ENCODE data around the gene AADACL4.
"Not testable (repeated sequence)": the region's sequence is repeated elsewhere in the genome, so short reads cannot be mapped to it uniquely, and the experiment has no call there.

Gene AADACL4

DNA sequence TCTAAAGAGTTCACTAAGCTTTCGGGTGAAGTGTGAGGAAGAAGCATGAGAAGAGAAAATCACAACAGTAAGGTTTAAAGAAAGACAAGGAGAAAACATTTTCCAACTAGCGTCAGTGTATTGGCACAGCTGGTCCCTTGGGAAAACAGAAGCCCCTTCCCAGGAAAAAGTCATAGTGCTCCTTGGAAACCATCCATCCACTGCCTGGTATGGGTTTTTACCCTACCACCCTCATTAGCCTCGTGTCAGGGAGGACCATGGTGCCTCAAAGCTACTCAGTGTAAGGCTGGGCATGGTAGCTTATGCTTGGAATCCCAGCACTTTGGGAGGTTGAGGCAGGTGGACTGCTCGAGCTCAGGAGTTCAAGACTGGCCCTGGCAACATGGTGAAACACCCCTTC, 12.7 kb downstream of the AADACL4 start:
- FAIRE-seq (no peak), DNase-seq (ENCODE audit: insufficient read length, low spot score) (no peak)

DNA sequence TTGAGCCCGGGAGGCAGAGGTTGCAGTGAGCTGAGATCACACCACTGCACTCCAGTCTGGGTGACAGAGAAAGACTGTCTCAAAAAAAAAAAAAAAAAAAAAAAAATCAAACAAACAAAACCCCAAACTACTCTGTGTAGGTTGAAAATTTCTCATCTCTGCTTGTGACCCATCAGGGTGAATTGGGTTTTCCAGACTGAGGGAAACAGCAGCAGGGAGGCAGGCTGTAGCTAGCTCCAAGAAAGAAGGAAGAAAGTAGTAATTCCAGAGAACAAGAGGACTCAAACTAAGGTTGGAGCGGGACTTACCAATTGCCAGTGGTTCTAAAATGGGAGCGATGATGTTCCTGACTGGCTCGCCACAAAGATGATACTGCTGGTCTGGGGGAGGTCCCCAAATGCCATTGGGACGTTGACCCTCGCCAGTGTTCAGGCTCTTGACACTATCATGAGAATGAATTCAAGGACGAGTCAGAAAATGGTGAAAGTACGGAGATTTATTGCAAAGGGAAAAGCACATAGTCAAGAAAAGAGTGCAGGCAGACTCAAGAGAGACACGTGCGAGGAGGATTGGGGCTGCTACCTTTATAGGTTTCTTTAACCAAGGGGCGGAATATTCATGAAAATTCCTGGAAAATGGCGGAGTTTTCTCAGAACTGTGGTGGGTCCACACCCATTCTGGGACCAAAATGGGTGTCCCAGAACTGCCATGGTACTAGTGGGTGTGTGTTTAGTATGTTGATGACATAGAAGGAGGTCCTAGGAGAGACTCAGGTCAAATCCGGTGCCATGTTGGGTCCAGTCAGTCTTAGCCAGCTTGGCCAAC, 13.4 kb downstream of the AADACL4 start:
- DNase-seq (ENCODE audit: insufficient read length, low spot score), result no peak
- FAIRE-seq, result no peak

DNA sequence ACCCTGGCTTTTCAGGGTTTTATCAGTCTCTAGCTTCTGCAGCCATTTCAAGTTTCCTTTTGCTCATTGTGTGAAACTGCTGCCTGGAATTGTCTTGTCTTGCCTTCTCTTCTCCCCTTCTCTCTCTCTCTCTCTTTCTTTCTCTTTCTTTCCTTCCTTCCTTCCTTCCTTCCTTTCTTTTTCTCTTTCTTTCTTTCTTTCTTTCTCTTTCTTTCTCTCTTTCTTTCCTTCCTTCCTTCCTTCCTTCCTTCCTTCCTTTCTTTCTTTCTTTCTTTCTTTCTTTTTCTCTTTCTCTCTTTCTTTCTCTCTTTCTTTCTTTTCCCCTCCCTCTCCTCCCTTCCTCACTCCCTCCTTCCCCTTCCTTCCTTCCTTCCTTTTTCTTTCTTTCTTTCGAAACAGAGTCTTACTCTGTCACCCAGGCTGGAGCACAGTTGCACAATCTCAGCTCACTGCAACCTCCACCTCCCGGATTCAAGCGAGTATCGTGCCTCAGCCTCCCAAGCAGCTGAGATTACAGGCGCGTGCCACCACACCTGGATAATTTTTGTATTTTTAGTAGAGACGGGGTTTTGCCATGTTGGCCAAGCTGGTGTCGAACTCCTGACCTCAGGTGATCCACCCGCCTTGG, 14.1 kb downstream of the AADACL4 start:
- DNase-seq (ENCODE audit: insufficient read length, low spot score); FAIRE-seq: not testable (repeated sequence)

DNA sequence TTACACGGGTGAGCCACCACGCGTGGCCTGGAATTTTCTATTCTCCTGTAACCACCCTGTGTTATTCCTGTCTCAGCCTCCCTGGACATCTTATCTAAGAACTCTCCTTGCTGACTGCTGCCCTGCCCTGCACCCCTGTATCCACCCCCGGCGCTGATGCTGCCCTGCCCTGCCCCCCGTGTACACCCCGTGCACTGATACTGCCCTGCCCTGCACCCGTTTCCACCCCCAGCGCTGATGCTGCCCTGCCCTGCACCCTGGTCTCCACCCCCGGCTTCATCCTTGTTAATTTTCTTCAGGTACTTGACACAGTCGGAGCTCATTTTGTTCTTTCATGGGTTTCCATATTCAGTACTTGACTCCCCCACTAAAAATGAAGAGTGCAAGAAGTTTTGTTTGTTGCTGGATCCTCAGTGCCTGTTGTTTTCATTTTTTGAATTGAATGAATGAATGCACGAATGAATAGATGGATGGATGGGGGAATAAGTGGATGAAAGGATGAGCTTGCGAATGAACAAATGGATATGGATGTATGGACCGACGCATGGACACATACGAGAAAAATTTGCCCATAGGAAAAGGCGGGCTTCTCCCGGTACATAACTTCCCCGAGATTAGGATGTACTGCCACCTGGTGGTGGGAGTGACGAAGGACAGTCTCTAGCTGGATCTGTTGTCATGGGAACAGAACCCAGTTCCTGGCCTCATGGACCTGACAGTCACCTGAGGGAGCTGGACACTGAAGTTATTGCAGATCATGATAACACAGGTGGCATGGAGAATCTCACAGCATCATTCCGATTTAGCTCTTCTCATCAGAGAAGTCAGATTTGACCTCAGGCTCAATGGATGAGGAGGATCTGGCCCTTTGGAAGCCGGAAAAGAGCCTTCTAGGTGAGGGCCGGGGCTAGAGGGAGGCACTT, 14.9 kb downstream of the AADACL4 start:
- FAIRE-seq, result peak; percentile 96
- DNase-seq (ENCODE audit: insufficient read length, low spot score), result peak; percentile 92

DNA sequence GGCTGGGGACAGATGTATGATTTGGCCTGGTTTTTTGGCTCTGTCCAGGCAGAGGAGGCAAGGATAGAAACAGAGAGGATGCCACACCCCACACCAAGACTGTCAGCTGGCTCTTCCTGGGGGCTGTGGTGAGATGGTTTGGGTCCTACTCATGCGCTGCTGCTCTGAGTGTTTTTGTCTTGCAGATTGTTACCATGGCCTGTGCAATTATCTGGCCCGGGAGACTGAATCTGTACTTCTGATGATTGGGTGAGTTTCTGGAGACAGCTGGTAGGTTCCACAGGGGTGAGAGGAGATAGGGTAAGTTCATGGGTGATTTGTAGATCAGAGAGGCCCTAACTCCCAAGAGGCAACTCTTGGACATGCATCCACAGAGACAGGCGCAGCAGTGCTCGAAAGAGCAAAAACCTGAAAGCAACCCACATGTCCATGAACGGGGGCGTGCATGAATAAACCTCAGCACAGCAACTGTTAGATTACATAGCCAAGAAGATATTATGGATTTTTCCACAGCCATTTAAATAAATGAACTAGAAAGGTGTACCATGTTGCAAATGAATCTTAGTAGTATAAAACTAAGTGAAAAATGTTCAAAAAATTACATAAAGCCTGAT, 17.8 kb downstream of the AADACL4 start:
- DNase-seq (ENCODE audit: insufficient read length, low spot score) (no peak), FAIRE-seq (no peak)

DNA sequence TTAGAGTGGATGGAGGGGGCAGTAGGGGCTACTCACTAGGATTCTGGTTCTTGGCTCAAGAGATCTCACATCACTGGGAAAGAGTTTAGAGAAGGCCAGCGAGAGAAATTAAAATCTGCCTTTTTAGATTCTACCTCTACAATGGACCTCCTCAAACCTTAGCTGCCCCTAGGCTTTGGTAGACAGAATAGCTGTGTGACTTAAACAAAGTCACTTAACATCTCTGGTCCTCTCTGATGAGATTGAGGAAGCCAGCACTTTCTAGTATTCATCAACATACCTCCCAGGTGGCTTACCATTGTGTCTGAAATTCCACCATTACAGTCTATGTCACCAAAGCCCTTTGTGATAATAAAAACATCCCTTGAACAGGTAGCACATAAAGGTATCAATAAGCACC, 18.7 kb downstream of the AADACL4 start:
- DNase-seq (ENCODE audit: insufficient read length, low spot score), result no peak
- no peak for FAIRE-seq

DNA sequence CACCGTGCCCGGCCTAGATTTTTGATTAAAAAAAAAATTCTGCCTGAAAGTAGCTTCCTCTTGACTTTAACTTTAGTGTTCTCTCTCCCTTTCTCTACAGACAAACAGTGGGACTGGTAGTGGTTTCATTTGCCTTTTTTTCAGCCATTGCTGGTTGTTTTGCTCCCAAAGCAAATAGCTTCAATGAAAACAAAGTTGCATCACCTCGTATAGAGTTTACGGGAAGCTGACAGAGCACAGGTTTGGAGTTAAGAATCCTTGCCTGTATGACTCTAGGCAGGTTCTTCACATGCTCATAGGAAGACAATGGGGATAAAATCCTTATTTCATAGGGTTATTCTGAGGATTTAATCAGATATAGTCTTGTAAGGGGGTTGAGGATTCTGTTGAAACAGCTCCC, 21.6 kb downstream of the AADACL4 start:
- FAIRE-seq (no peak), DNase-seq (ENCODE audit: insufficient read length, low spot score) (no peak)

DNA sequence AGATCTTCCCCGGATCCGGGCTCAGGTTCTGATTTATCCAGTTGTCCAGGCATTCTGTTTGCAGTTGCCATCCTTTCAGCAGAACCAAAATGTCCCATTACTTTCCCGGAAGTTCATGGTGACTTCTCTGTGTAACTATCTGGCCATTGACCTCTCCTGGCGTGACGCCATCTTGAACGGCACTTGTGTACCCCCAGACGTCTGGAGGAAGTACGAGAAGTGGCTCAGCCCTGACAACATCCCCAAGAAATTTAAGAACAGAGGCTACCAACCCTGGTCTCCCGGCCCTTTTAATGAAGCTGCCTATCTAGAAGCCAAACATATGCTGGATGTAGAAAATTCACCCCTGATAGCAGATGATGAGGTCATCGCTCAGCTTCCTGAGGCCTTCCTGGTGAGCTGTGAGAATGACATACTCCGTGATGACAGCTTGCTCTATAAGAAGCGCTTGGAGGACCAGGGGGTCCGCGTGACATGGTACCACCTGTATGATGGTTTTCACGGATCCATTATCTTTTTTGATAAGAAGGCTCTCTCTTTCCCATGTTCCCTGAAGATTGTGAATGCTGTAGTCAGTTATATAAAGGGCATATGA, 22.4 kb downstream of the AADACL4 start:
- DNase-seq (ENCODE audit: insufficient read length, low spot score), result no peak
- FAIRE-seq, result no peak

DNA sequence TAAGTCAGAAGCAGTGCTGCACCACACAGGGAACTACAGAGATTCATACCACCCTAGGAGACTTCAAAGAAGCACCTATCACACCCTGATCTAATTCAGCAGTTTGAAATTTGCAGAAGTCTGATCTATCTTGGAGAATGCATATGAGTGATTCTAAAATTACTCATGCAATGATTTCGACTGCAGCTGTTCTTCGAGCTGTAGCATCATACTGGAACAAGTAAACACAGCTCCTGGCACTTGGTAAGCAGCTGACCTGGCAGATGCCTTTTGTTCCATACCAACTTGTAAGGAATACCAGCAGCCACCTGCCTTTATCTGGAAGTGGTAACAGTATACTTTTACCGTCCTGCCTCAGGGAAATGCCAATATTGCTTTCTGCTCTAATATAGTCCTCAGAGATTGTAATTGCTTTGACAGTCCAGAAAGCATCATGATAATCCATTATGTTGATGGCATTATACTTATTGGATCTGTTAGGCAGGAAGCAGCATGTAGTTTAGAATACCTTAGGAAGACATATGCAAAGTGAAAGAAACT, 25.7 kb downstream of the AADACL4 start:
- DNase-seq (ENCODE audit: insufficient read length, low spot score) (no peak), FAIRE-seq (no peak)

DNA sequence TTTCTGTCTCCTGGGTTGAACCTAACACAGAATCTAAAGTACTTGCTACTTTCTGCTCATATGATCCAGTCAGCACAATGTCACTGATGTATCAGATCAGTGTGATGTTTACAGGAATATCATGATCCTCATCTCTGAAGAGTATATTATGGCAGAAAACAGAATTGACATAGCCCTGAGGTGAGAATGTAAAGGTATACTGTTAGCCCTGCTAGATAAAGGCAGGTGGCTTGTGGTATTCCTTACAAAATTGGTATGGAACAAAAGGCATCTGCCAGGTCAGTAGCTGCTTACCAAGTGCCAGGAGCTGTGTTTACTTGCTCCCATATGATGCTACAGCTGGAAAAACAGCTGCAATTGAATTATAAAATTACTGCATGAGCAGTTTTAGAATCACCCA, 30.5 kb downstream of the AADACL4 start:
- FAIRE-seq, result no peak
- DNase-seq (ENCODE audit: insufficient read length, low spot score), result no peak

DNA sequence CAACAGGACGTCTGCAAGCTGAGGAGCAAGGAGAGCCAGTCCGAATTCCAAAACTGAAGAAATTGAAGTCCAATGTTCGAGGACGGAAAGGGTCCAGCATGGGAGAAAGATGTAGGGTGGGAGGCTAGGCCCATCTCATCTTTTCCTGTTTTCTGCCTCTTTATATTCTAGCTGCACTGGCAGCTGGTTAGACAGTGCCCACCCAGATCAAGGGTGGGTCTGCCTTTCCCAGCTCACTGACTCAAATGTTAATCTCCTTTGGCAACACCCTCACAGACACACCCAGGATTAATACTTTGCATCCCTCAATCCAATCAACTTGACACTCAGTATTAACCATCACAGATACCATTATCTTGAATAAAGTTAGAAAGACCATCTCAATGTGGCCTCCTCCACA, 32.2 kb downstream of the AADACL4 start:
- FAIRE-seq; DNase-seq (ENCODE audit: insufficient read length, low spot score): not testable (repeated sequence)

DNA sequence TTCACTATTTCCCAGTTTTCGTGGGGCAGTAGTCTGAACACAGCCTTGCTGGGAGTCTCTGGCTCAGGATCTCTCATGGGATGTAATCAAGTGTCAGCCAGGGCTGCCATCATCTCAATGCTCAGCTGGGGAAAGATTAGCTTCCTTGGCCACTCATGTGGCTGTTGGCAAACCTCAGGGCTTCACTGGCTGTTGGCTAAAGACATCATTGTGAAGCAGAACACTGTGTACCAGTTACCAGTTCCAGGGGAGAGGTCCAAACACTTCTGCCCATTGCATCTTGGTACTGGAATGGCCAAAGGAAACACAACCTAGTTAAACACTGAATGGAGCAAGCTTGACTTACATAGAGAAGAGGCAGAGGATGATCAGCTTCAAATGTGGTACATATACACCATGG, 33.7 kb downstream of the AADACL4 start:
- DNase-seq (ENCODE audit: insufficient read length, low spot score) (no peak), FAIRE-seq (no peak)

DNA sequence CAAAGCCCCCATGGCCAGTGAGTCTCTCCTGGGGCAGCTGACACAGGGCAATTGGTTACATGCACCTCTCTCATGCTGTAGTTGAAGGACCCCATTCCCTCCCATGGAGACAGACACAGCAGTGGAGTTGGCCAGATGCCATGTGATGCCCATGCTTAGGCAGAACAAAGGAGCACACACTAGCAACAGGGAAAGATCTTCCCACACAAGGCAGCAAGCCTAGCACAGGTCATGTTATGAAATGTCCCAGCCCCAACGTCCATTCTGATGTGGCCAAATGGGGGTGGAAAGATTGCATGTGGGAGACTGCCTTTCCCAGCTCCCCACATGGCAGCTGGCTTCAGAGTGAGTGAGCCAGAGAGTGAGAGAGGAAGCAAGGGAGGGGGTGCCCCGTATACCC, 34.5 kb downstream of the AADACL4 start:
- DNase-seq (ENCODE audit: insufficient read length, low spot score) (no peak), FAIRE-seq (no peak)

DNA sequence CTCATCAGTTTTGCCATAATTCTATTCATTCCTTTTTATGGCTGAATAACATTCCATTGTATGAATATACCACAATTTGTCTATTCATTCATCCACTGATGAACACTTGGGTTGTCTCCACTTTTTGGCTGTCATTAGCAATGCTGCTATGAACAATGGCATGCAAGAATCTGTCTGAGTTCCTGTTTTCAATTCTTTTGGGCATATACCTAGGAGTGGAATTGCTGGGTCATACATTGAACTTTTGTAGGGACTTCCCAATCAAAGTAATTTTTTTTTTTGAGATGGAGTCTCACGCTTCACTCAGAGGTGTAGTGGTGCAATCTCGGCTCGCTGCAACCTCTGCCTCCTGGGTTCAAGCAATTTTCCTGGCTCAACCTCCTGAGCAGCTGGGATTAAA, 34.9 kb downstream of the AADACL4 start:
- DNase-seq (ENCODE audit: insufficient read length, low spot score) (no peak), FAIRE-seq (no peak)

DNA sequence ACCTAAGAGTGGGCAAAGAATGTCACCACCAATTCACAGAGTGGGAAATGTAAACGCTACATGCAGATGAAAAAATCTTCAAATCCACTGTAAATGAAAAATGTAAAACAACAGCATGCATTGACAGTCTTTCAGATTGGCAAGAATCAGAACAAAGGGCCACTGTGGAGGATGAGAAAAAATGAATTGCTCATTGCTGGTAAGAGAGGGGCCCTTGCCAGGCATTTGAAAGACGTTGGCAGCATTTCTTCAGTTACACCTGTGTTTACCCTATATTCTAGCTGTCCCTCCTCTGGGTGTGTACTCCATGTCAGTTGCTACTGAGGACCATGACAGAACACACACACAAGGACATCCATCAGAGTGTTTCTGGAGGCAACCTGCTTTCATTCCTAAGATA, 46.3 kb downstream of the AADACL4 start:
- FAIRE-seq, result no peak
- DNase-seq (ENCODE audit: insufficient read length, low spot score), result no peak

DNA sequence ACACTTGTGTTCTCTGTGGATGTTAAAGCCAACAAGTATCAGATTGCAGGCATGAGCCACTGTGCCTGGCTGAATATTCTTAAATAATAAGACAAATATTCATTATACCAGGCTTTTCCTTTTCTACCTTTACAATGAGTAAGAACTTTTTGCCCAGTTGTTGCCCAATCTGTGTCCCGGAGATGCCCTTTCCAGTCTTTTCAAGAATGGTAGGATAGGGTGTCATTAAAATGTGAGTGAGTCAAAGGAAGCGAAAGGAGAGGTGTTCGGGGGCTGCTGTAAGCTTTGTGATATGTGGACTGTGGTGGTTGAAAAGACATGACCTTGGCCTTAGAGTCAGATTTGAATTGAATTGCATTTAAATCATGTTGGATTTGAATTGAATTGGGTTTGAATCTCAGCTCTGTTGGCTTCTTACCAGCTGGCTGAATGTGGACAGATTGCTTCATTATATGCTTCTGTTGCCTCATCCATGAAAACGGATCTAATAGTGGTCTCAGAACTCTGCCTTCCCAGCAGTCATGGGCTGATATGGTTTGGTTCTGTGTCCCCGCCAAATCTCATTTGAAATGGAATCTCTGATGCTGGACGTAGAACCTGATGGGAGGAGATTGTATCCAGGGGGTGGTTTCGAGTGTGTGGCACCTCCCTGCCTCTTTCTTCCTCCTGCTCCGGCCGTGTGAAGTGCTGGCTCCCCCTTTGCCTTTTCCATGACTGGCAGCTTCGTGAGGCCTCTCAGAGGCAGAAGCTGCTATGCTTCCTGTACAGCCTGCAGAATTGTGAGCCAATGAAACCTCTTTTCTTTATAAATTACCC, 49.3 kb downstream of the AADACL4 start:
- DNase-seq (ENCODE audit: insufficient read length, low spot score), result no peak
- FAIRE-seq, result no peak

DNA sequence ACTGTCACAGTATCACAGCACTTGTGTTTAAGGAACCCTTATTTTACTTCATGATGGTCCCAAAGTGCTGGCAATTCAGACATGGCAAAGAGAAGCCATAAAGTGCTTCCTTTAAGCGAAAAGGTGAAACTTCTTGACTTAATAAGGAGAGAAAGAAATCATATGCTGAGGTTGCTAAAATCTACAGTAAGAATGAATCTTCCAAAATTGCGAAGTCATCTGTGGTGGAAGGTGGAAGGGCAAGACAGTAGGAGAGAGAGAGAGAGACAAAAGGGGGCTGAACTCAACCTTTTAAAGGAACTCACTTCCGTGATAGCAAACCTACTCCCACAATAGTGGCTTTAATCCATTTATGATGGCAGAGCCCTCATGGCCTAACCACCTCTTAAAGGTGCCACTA, 52.8 kb downstream of the AADACL4 start:
- FAIRE-seq (no peak), DNase-seq (ENCODE audit: insufficient read length, low spot score) (no peak)

DNA sequence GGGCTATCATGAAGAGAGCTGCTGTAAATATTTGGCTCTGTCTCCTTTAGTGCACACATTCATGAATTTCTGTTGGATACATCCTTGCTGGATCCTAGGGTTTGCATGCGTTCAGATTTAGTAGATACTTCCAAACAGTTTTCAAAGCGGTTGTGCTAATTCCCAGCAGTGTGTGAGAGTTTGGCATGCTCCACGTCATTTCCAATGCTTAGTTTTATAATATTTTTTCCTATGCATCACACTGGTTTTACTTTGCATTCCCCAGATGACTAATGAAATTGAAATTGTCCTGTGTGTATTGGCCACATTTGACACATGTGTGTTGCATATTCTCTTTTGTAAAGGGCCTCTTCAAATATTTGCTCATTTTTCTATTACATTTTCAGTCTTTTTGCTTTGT, 53.5 kb downstream of the AADACL4 start:
- DNase-seq (ENCODE audit: insufficient read length, low spot score), result no peak
- no peak for FAIRE-seq

DNA sequence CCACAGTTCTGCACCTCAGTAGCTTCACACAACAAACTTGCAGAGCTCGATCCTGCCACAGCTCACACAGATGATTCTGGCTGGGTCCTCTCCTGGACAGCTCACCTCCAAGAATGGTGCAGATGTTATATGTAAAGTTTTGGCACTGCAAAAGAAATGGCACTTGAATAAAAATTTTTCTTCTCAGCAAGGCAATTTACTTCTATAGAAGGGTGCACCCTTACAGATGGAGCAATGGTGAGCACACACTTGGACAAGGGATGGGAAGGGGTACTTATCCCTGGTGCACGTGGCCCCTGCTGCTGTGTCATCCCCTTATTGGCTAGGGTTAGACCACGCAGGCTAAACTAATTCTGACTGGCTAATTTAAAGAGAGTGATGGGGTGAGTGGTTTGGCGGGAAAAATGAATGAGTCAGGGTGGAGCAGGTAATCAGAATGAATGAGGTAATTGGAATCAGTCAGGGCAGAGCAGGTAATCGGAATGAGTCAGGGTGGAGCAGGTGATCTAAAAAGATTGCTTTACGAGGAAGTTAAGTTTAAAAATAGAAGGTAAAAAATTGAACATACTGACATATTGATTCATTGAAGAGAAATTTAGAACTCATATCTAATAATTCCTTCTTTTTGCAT, 60.1 kb downstream of the AADACL4 start:
- no peak for FAIRE-seq
- no peak for DNase-seq (ENCODE audit: insufficient read length, low spot score)
